Activated naive CD8-positive, alpha-beta T cell treated with anti-CD3 and anti-CD28 coated beads, Interleukin-2, amount 10 ng/mL, durations not matched to agents 7 days and 5 days (primary cell): ENCODE results near the gene MVK. TPM values are rescaled to one million over a fixed set of nuclear protein-coding genes. Genes with fewer than 3 reads are reported as not detected.

Experiments used
- ATAC-seq: fragments of 150-1000 bp; cut with Tn5 transposase; one replicate; pipeline ENCODE4 v1.10.0; 2021; ENCODE audit warnings: low read depth, moderate library complexity
- POLR2A ChIA-PET: fragments of 350-600 bp; sonication (Branson Sonifier 250); formaldehyde crosslinking; loops from one replicate; lab custom pipeline; 2021; ENCODE audit warnings: antibody characterized with exemption; lab: Charles Lee
- DNase-seq: peaks from one replicate; pipeline ENCODE4 v3.0.0; 2021
- H3K27ac Mint-ChIP-seq: one replicate; pipeline ENCODE4 v1.8.0; 2022; ENCODE audit warnings: mild to moderate bottlenecking, mixed read lengths
- H3K27me3 Mint-ChIP-seq: one replicate; pipeline ENCODE4 v1.8.0; 2022; ENCODE audit warnings: mild to moderate bottlenecking, moderate library complexity, mixed read lengths
- H3K36me3 Mint-ChIP-seq: one replicate; pipeline ENCODE4 v1.8.0; 2021; ENCODE audit warnings: mild to moderate bottlenecking, mixed read lengths
- H3K4me1 Mint-ChIP-seq: one replicate; pipeline ENCODE4 v1.8.0; 2021; ENCODE audit warnings: mixed read lengths
- H3K4me3 Mint-ChIP-seq: one replicate; pipeline ENCODE4 v1.8.0; 2022; ENCODE audit warnings: mild to moderate bottlenecking, moderate library complexity, mixed read lengths
- H3K9me3 Mint-ChIP-seq: one replicate; pipeline ENCODE4 v1.8.0; 2021; ENCODE audit warnings: mixed read lengths
- total RNA-seq, 2 experiments: library from RNA; stranded (reverse); gene quantifications; one replicate each; pipeline ENCODE4 v1.2.3, GENCODE V29; 2021

MVK gene
- 10 to 100 TPM; 22.4 to 22.6 TPM for total RNA-seq

GRCh38 chr12:109573029-109573913 is at the start of gene MVK, which contains the start of gene MMAB:
MVK (plus strand) TSS chr12:109573794; CDS start chr12:109574823, 1,029 bp downstream.
MMAB (minus strand) TSS chr12:109573504; CDS start chr12:109573480, 24 bp downstream.
- no peaks in the 10 kb centered on the region for H3K9me3 Mint-ChIP-seq
- peaks cover 8% of the 10 kb centered on the region for H3K36me3 Mint-ChIP-seq
- ATAC-seq: peak; percentile 97
- no peaks in the 10 kb centered on the region for H3K27me3 Mint-ChIP-seq
- peak; percentile 94 for DNase-seq
- H3K27ac Mint-ChIP-seq: peak within 1 kb of the TSS; percentile 94
- peak within 1 kb of the TSS; percentile 92 for H3K4me3 Mint-ChIP-seq
- POLR2A ChIA-PET: interaction anchor here (0.6 to 1.3 kb wide), 6 partner anchors 11 to 877 kb away, joined by 3 to 6 read pairs (median 4); partner anchors contain the start of genes FAM222A, KCTD10 and UBE3B
- H3K4me1 Mint-ChIP-seq: peaks cover 25% of the 10 kb centered on the region

GRCh38 chr12:109524466-109525278 is 48.9 kb upstream of the MVK start:
- H3K36me3 Mint-ChIP-seq: peaks cover 3% of the 10 kb centered on the region

GRCh38 chr12:109525279-109525585 is 48.4 kb upstream of the MVK start:
- ATAC-seq: no peak
- H3K27ac Mint-ChIP-seq: no peak overlapping the region
- H3K4me3 Mint-ChIP-seq: no peak overlapping the region
- no peaks in the 10 kb centered on the region for H3K4me1 Mint-ChIP-seq
- no peak for DNase-seq
- peaks cover 3% of the 10 kb centered on the region for H3K36me3 Mint-ChIP-seq
- no peaks in the 10 kb centered on the region for H3K27me3 Mint-ChIP-seq
- POLR2A ChIA-PET: no interaction called here
- no peaks in the 10 kb centered on the region for H3K9me3 Mint-ChIP-seq

More at GRCh38 chr12:109524466-109525278, 48.9 kb upstream of the MVK start:
- Mint-ChIP-seq H3K4me1 (no peaks in the 10 kb centered on the region), H3K27ac (no peak overlapping the region), H3K4me3 (no peak overlapping the region), H3K27me3 (no peaks in the 10 kb centered on the region), H3K9me3 (no peaks in the 10 kb centered on the region)
- no peak for DNase-seq
- POLR2A ChIA-PET: no interaction called here
- no peak for ATAC-seq

- DNase-seq: no peak
- Mint-ChIP-seq H3K4me1 (no peaks in the 10 kb centered on the region), H3K36me3 (peaks cover 2% of the 10 kb centered on the region), H3K9me3 (no peaks in the 10 kb centered on the region), H3K27ac (no peak overlapping the region), H3K4me3 (no peak overlapping the region), H3K27me3 (no peaks in the 10 kb centered on the region)
- no peak for ATAC-seq
- POLR2A ChIA-PET: no interaction called here
These were observed 46.0 kb upstream of the MVK start for GRCh38 chr12:109527489-109528123.

GRCh38 chr12:109529691-109530640 is 43.6 kb upstream of the MVK start:
- H3K36me3 Mint-ChIP-seq: peaks cover 2% of the 10 kb centered on the region
- POLR2A ChIA-PET: no interaction called here
- H3K27me3 Mint-ChIP-seq: no peaks in the 10 kb centered on the region
- no peak overlapping the region for H3K27ac Mint-ChIP-seq
- DNase-seq: no peak
- H3K4me1 Mint-ChIP-seq: no peaks in the 10 kb centered on the region
- H3K9me3 Mint-ChIP-seq: no peaks in the 10 kb centered on the region
- ATAC-seq: no peak
- no peak overlapping the region for H3K4me3 Mint-ChIP-seq

- DNase-seq (no peak), ATAC-seq (no peak)
- Mint-ChIP-seq H3K36me3 (peaks cover 2% of the 10 kb centered on the region), H3K27me3 (no peaks in the 10 kb centered on the region), H3K27ac (no peak overlapping the region), H3K4me3 (no peak overlapping the region), H3K9me3 (no peaks in the 10 kb centered on the region), H3K4me1 (no peaks in the 10 kb centered on the region)
- POLR2A ChIA-PET: no interaction called here
These were observed 42.2 kb upstream of the MVK start for GRCh38 chr12:109531411-109531810.

GRCh38 chr12:109532721-109533486 is 40.7 kb upstream of the MVK start:
- no peak overlapping the region for H3K4me3 Mint-ChIP-seq
- ATAC-seq (no peak), DNase-seq (no peak)
- H3K9me3 Mint-ChIP-seq: no peaks in the 10 kb centered on the region
- no peak overlapping the region for H3K27ac Mint-ChIP-seq
- H3K4me1 Mint-ChIP-seq: no peaks in the 10 kb centered on the region
- POLR2A ChIA-PET: interaction anchor here (0.6 kb wide), 1 partner anchor 478 kb away, joined by 5 read pairs; no protein-coding TSS in a partner anchor
- no peaks in the 10 kb centered on the region for H3K27me3 Mint-ChIP-seq
- no peaks in the 10 kb centered on the region for H3K36me3 Mint-ChIP-seq

GRCh38 chr12:109533487-109533740 is 40.2 kb upstream of the MVK start:
- no peak overlapping the region for H3K27ac Mint-ChIP-seq
- H3K4me1 Mint-ChIP-seq: no peaks in the 10 kb centered on the region
- no peaks in the 10 kb centered on the region for H3K36me3 Mint-ChIP-seq
- POLR2A ChIA-PET: no interaction called here
- H3K9me3 Mint-ChIP-seq: no peaks in the 10 kb centered on the region
- ATAC-seq (no peak), DNase-seq (no peak)
- H3K4me3 Mint-ChIP-seq: no peak overlapping the region
- H3K27me3 Mint-ChIP-seq: no peaks in the 10 kb centered on the region

- no peaks in the 10 kb centered on the region for H3K27me3 Mint-ChIP-seq
- no peak for ATAC-seq
- H3K4me3 Mint-ChIP-seq: no peak overlapping the region
- POLR2A ChIA-PET: no interaction called here
- H3K4me1 Mint-ChIP-seq: no peaks in the 10 kb centered on the region
- DNase-seq: no peak
- H3K9me3 Mint-ChIP-seq: no peaks in the 10 kb centered on the region
- H3K27ac Mint-ChIP-seq: no peak overlapping the region
- no peaks in the 10 kb centered on the region for H3K36me3 Mint-ChIP-seq
These were observed 39.1 kb upstream of the MVK start for GRCh38 chr12:109534456-109534855.

GRCh38 chr12:109535231-109535862 is 38.2 kb upstream of the MVK start:
- DNase-seq: no peak
- Mint-ChIP-seq H3K36me3 (no peaks in the 10 kb centered on the region), H3K4me1 (no peaks in the 10 kb centered on the region), H3K27ac (no peak overlapping the region), H3K4me3 (no peak overlapping the region), H3K27me3 (no peaks in the 10 kb centered on the region), H3K9me3 (no peaks in the 10 kb centered on the region)
- ATAC-seq: no peak
- POLR2A ChIA-PET: no interaction called here

- no peak overlapping the region for H3K27ac Mint-ChIP-seq
- ATAC-seq (no peak), DNase-seq (no peak)
- no peaks in the 10 kb centered on the region for H3K4me1 Mint-ChIP-seq
- H3K4me3 Mint-ChIP-seq: no peak overlapping the region
- no peaks in the 10 kb centered on the region for H3K9me3 Mint-ChIP-seq
- POLR2A ChIA-PET: no interaction called here
- no peaks in the 10 kb centered on the region for H3K27me3 Mint-ChIP-seq
- H3K36me3 Mint-ChIP-seq: no peaks in the 10 kb centered on the region
These were observed 37.7 kb upstream of the MVK start for GRCh38 chr12:109535863-109536250.

GRCh38 chr12:109537136-109537535 is 36.5 kb upstream of the MVK start:
- no peaks in the 10 kb centered on the region for H3K9me3 Mint-ChIP-seq
- ATAC-seq: no peak
- H3K4me1 Mint-ChIP-seq: no peaks in the 10 kb centered on the region
- no peak for DNase-seq
- H3K4me3 Mint-ChIP-seq: no peak overlapping the region
- POLR2A ChIA-PET: no interaction called here
- no peak overlapping the region for H3K27ac Mint-ChIP-seq
- no peaks in the 10 kb centered on the region for H3K36me3 Mint-ChIP-seq
- H3K27me3 Mint-ChIP-seq: no peaks in the 10 kb centered on the region
